Measurements from ENCODE around the gene ARHGAP18. TPM values are rescaled to one million over a fixed set of nuclear protein-coding genes. Genes with fewer than 3 reads are reported as not detected.

ARHGAP18 gene
- total and polyA plus RNA-seq, 2 of the 13 experiments (the other 11 are each of a cell fraction or from before 2014, with no cell fraction given): 58.2 to 115 TPM

DNA sequence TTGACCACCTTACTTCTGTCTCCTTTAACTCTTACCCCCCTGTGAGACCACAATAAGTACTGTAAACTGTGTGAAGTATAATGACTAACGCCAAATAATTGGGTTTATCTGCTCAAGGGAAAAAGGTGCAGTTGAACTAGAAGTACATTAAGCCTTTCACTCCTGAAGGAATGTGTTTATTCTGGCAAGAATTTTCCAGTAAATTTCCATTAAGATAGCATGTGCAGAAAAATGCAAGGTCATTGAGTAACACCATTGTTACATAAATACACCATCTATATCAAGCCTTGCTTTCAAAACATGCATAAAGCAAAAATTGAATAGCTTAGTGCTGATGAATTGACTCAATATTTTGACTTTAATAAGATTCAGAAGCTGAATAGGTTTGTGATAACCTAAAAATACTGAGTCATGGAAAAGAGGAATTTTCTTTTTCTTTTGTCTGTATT lies 65.4 kb downstream of the ARHGAP18 start (continued):
- TF ChIP-seq, protein P1, sequence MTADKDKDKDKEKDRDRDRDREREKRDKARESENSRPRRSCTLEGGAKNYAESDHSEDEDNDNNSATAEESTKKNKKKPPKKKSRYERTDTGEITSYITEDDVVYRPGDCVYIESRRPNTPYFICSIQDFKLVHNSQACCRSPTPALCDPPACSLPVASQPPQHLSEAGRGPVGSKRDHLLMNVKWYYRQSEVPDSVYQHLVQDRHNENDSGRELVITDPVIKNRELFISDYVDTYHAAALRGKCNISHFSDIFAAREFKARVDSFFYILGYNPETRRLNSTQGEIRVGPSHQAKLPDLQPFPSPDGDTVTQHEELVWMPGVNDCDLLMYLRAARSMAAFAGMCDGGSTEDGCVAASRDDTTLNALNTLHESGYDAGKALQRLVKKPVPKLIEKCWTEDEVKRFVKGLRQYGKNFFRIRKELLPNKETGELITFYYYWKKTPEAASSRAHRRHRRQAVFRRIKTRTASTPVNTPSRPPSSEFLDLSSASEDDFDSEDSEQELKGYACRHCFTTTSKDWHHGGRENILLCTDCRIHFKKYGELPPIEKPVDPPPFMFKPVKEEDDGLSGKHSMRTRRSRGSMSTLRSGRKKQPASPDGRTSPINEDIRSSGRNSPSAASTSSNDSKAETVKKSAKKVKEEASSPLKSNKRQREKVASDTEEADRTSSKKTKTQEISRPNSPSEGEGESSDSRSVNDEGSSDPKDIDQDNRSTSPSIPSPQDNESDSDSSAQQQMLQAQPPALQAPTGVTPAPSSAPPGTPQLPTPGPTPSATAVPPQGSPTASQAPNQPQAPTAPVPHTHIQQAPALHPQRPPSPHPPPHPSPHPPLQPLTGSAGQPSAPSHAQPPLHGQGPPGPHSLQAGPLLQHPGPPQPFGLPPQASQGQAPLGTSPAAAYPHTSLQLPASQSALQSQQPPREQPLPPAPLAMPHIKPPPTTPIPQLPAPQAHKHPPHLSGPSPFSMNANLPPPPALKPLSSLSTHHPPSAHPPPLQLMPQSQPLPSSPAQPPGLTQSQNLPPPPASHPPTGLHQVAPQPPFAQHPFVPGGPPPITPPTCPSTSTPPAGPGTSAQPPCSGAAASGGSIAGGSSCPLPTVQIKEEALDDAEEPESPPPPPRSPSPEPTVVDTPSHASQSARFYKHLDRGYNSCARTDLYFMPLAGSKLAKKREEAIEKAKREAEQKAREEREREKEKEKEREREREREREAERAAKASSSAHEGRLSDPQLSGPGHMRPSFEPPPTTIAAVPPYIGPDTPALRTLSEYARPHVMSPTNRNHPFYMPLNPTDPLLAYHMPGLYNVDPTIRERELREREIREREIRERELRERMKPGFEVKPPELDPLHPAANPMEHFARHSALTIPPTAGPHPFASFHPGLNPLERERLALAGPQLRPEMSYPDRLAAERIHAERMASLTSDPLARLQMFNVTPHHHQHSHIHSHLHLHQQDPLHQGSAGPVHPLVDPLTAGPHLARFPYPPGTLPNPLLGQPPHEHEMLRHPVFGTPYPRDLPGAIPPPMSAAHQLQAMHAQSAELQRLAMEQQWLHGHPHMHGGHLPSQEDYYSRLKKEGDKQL (CRISPR knock-in tag; IDR thresholded peaks at IDR 0.05; ENCODE audit: low read depth): no peak
- TF ChIP-seq PTBP1 (IDR thresholded peaks at IDR 0.05; ENCODE audit: low read depth, low read length, poor library complexity, severe bottlenecking) (no peak), ZFX (CRISPR knock-in tag; IDR thresholded peaks at IDR 0.05; ENCODE audit: low read depth) (no peak), KAT2B (IDR thresholded peaks at IDR 0.05; ENCODE audit: borderline replicate concordance, low read depth, low read length) (no peak), HMGA1 (CRISPR knock-in tag; conservative IDR thresholded peaks at IDR 0.05) (no peak), REPIN1 (CRISPR knock-in tag; IDR thresholded peaks at IDR 0.05; ENCODE audit: borderline replicate concordance, low read depth) (no peak), ZNF180 (CRISPR knock-in tag; IDR thresholded peaks at IDR 0.05; ENCODE audit: borderline replicate concordance, low read depth) (no peak), ZNF781 (CRISPR knock-in tag; IDR thresholded peaks at IDR 0.05; ENCODE audit: borderline replicate concordance, not compliant biosample characterization) (no peak), SALL2 (CRISPR knock-in tag; IDR thresholded peaks at IDR 0.05) (no peak), SKI (IDR thresholded peaks at IDR 0.05; ENCODE audit: partially characterized antibody) (no peak), ZNF552 (CRISPR knock-in tag; IDR thresholded peaks at IDR 0.05; ENCODE audit: borderline replicate concordance) (no peak)
- TF ChIP-seq, protein P2, sequence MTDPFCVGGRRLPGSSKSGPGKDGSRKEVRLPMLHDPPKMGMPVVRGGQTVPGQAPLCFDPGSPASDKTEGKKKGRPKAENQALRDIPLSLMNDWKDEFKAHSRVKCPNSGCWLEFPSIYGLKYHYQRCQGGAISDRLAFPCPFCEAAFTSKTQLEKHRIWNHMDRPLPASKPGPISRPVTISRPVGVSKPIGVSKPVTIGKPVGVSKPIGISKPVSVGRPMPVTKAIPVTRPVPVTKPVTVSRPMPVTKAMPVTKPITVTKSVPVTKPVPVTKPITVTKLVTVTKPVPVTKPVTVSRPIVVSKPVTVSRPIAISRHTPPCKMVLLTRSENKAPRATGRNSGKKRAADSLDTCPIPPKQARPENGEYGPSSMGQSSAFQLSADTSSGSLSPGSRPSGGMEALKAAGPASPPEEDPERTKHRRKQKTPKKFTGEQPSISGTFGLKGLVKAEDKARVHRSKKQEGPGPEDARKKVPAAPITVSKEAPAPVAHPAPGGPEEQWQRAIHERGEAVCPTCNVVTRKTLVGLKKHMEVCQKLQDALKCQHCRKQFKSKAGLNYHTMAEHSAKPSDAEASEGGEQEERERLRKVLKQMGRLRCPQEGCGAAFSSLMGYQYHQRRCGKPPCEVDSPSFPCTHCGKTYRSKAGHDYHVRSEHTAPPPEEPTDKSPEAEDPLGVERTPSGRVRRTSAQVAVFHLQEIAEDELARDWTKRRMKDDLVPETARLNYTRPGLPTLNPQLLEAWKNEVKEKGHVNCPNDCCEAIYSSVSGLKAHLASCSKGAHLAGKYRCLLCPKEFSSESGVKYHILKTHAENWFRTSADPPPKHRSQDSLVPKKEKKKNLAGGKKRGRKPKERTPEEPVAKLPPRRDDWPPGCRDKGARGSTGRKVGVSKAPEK (CRISPR knock-in tag; IDR thresholded peaks at IDR 0.05; ENCODE audit: borderline replicate concordance): no peak
- TF ChIP-seq, protein P3, sequence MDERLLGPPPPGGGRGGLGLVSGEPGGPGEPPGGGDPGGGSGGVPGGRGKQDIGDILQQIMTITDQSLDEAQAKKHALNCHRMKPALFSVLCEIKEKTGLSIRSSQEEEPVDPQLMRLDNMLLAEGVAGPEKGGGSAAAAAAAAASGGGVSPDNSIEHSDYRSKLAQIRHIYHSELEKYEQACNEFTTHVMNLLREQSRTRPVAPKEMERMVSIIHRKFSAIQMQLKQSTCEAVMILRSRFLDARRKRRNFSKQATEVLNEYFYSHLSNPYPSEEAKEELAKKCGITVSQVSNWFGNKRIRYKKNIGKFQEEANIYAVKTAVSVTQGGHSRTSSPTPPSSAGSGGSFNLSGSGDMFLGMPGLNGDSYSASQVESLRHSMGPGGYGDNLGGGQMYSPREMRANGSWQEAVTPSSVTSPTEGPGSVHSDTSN (CRISPR knock-in tag; IDR thresholded peaks at IDR 0.05): no peak
- TF ChIP-seq, protein P4, sequence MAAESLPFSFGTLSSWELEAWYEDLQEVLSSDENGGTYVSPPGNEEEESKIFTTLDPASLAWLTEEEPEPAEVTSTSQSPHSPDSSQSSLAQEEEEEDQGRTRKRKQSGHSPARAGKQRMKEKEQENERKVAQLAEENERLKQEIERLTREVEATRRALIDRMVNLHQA (CRISPR knock-in tag; IDR thresholded peaks at IDR 0.05): no peak
- TF ChIP-seq, protein P5, sequence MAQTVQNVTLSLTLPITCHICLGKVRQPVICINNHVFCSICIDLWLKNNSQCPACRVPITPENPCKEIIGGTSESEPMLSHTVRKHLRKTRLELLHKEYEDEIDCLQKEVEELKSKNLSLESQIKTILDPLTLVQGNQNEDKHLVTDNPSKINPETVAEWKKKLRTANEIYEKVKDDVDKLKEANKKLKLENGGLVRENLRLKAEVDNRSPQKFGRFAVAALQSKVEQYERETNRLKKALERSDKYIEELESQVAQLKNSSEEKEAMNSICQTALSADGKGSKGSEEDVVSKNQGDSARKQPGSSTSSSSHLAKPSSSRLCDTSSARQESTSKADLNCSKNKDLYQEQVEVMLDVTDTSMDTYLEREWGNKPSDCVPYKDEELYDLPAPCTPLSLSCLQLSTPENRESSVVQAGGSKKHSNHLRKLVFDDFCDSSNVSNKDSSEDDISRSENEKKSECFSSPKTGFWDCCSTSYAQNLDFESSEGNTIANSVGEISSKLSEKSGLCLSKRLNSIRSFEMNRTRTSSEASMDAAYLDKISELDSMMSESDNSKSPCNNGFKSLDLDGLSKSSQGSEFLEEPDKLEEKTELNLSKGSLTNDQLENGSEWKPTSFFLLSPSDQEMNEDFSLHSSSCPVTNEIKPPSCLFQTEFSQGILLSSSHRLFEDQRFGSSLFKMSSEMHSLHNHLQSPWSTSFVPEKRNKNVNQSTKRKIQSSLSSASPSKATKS (CRISPR knock-in tag; IDR thresholded peaks at IDR 0.05): no peak
- TF ChIP-seq, protein P6, sequence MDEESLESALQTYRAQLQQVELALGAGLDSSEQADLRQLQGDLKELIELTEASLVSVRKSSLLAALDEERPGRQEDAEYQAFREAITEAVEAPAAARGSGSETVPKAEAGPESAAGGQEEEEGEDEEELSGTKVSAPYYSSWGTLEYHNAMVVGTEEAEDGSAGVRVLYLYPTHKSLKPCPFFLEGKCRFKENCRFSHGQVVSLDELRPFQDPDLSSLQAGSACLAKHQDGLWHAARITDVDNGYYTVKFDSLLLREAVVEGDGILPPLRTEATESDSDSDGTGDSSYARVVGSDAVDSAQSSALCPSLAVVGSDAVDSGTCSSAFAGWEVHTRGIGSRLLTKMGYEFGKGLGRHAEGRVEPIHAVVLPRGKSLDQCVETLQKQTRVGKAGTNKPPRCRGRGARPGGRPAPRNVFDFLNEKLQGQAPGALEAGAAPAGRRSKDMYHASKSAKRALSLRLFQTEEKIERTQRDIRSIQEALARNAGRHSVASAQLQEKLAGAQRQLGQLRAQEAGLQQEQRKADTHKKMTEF (CRISPR knock-in tag; IDR thresholded peaks at IDR 0.05): peak; percentile 74; the same call in 1 of the 2 replicates
